ENCODE data around the gene NUCB2. TPM values are rescaled to one million over a fixed set of nuclear protein-coding genes. Genes with fewer than 3 reads are reported as not detected.

The NUCB2 gene
- total RNA-seq, 1 donor from 2014 or later: 38.5 TPM

Other genes with a start within 250 kb of the NUCB2 start
- gene RPS13, start 199.1 kb upstream of the NUCB2 start, total RNA-seq: 444 and 900 TPM in 2 replicates
- gene PIK3C2A, start 68.8 kb upstream of the NUCB2 start, total RNA-seq: 80.4 and 136 TPM in 2 replicates
- gene NCR3LG1, start 75.1 kb downstream of the NUCB2 start, total RNA-seq: 0.99 and 2.1 TPM in 2 replicates
- gene KCNJ11, start 111.9 kb downstream of the NUCB2 start, total RNA-seq: 0.25 and 0.35 TPM in 2 replicates
- not detected in 2 replicates for gene ABCC8, start 200.1 kb downstream of the NUCB2 start, total RNA-seq